NCI-H128 (cell line): ENCODE data around the gene BPIFB3.

ENCODE experiments used
- DNase-seq: peaks from one replicate; lab custom pipeline; 2025; ENCODE audit not compliant: unreplicated experiment; lab: John Stamatoyannopoulos, UW

BPIFB3 gene

DNA sequence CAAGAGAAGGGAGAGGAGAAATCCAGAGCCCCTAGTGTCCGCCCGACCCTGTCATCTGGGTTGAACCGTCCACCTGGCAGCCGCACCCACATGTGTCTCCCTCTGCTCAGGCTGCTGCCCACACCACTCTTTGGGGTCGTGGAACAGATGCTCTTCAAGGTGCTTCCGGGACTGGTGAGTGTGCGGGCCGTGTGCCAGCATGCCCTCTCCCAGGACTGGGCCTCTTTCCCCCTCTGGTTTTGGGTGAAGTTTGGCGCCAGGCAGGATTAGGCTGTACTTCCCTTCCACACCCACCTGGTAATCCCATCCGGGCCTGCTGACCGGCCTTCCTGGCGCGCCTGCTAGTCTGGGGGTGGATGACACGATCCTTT, 7.9 kb downstream of the BPIFB3 start:
- no peak for DNase-seq

DNA sequence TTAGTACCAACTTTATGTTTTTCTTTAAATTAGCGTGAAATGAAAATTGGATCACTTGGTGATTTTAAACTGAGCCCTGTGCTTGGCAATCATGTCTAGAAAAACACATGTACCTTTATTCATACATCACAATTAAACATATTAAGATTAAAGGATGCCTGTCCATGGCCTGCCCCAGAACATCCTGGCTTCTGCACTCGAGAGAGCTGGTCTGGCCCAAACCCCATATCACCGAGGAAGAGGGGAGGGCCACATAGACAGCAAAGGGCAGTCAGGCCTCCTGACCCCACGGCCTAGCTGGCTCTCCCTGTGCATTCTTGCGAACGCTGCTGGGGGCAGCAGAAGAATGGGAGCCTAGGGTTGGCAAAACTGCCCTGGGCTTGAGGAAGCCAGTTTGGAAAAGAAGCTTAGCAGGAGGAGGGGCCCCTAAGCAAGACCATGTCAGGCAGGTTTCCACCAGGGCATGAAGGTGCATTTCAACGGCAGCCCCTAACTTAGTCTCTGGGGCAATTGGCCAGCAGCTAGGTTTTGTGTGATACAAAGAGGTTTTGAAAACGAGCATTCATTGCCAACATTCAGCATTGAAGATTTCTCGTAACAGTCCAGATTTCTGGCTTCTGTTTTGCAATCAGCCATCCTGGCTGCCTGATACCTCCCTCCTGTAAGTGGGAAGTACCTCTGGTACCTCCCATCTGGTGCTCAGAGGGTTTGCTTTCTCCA, 8.6 kb downstream of the BPIFB3 start:
- DNase-seq, result no peak

DNA sequence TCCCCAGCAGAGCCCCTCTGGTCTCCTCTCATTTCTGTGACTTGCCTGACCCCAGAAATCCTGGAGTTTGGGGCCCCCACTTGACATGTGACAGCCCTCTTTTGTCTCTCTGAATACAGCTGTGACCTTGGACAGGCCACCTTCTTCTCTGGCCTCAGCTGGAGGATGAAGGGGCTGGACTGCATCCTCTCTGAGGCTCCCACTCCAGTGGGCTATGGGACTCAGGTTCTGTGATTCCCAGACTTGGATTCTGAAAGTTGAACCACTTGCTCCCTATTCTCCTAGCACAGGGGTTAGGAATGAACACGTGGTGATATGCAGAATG, 9.1 kb downstream of the BPIFB3 start:
- no peak for DNase-seq

DNA sequence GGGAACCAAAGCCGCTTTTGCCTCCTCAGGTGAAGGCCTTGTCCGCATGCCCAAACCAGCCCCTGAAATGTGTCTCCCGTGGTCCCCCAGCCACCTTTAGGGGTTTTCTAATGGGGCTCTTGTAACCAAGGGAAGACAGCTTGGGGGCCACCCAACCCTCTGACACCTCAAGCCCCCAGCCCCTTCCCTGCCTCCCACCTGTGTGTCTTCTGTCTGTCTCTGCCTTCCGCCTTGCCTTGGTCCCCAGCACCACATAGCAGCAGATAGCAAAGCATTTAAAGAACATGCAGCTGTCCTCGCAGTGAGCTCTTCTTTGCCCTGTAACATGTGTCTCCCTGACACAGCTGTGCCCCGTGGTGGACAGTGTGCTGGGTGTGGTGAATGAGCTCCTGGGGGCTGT, 9.6 kb downstream of the BPIFB3 start:
- no peak for DNase-seq

DNA sequence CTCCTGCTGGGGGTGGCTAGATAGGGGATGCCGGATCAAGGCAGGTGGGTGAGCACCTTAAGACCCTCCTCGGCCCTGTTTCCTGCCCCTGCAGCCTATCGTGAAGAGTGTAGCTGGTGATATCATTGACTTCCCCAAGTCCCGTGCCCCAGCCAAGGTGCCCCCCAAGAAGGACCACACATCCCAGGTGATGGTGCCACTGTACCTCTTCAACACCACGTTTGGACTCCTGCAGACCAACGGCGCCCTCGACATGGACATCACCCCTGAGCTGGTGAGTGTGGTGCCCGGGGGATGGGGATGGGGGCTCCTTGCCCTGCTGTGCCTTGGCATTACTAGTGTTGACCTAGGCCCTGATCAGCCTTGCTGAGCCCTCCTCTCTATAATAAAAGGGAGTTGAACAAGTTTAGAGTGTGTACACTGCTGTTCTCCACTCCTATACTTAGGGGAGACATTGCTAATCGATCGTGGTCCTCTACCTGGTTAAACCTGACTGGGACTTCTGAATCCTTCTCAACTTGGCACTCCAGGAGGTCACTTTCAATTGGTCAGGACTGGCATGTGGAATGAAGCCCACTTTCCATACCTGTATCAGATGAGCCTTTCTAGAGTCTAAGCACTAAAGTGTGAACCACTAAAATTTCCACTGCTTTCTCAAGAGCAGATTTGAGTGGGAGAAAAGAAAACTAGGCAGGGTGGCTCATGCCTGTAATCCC, 11.0 kb downstream of the BPIFB3 start:
- DNase-seq, result no peak

DNA sequence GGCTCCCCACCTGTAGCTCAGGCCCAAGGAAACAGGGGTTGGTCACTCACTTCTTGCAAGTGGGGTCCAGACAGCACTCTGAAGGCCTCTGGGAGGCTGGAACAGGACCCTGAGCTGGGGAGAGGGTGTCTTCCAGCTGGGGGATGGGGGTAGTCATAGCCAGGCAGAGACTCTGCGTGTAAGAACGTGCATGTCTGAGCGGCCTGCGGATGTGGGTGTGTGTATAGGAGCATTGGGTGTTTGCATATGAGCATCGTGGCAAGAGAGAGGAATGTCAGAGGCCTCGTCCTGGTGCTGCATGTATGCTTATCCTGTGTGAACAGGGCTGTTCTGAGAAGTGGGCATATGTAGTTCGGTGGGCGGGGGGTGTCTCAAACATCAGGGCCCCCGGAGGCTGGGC, 12.1 kb downstream of the BPIFB3 start:
- no peak for DNase-seq

DNA sequence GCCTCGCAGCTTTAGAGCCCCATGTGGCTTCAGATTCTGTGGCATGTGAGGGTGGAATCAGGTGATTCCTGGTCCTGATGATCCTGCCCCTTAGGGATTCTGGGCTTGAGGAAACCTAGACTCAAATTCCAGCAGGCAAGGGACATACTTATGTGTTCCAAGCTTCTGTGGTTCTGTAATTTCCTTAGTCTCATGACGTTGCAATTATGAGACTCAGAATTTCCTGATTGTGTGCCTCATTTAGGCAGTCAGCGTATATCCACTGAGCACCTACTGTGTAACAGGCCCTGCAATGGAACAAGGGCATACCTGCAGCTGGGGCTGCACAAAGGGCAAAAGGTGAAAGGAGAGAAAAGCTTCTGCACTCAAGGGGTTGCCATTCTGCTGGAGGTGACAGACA, 14.1 kb downstream of the BPIFB3 start:
- no peak for DNase-seq

DNA sequence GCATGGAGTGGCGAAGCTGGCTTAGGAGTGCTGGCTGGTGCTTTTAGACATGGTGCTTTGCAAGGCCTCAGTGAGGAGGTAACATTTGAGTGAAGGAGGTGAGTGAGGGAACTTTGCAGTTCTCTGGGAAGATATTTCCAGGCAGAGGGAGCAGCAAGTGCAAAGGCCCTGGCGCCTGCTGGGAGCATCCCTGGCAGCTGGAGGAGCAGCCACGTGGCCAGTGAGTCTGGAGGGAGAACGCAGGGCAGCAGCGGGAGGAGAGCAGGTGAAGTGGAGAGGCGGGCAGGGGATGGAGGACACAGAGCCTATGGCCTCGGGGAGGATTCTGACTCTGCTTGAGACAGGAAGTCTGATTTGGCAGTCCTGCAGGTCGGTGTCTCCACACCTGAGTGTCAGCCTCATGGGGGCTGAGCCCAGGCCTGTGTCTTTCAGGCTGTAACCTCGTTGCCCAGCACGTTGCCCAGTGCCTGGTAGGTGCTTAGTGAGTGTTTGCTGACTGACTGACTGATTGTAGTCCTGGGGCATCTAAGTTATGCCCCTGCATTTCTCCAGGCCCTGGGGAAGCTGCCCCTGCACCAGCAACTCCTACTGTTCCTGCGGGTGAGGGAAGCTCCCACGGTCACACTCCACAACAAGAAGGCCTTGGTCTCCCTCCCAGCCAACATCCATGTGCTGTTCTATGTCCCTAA, 14.7 kb downstream of the BPIFB3 start:
- DNase-seq, result no peak

DNA sequence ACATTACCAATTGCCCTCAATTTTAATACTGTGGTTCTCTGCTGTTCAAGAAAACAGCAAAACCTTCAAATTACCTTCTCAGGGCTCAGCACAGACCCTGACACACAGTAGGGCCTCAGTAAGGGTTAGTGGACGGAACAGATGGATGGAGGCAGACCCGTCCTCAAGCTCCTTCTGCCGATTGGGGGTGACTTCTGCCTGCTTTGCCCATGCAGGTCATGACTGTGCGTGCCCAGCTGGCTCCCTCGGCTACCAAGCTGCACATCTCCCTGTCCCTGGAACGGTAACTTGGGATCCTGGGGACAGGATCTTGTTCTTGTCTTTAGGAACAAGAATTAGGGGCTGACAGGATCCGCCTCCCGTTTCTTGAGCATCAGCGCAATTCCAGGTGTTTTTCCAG, 16.0 kb downstream of the BPIFB3 start:
- no peak for DNase-seq

DNA sequence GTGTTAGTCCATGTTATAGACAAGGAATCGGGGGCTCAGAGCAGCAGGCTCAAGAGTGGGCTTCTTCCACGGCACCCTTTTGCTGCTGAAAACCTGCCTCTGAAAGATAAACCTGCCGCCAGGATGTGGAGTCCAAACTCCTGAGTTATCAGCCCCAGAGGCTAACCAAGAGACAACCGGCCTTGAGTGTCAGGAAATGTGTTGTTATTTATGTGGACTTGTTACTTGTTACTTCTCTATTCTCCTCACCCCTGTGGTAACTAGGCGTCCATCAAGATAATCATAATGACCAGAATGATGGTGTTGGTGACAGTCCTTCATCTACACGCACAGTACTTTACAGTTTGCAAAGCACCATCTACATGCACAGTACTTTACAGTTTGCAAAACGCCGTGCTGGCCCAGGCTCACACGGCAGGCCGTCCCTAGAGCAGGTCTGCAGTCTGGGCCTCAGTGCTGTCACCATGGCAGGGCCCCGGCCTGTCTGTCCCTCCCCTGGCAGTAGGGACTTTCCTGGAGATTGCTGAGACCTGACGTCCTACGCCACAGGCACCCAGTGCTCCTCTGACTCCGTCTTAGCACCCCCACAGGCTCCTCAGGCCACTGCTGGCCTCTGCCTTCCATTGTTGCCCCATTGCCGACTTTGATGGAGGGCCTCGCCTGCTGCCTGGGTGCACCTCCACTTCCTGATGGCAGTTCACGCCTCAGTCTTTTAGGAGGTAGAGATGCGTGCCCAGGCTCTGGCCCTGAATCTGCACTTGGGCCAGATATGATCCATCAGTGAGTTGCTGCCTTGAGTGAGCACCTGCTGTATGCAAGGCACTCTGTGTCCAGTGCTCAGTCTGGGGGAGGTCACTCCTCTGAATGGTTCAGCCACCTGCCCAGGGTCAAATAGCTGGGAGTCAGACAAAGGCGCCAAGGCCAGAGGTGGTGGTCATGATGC, 16.7 kb downstream of the BPIFB3 start:
- no peak for DNase-seq

DNA sequence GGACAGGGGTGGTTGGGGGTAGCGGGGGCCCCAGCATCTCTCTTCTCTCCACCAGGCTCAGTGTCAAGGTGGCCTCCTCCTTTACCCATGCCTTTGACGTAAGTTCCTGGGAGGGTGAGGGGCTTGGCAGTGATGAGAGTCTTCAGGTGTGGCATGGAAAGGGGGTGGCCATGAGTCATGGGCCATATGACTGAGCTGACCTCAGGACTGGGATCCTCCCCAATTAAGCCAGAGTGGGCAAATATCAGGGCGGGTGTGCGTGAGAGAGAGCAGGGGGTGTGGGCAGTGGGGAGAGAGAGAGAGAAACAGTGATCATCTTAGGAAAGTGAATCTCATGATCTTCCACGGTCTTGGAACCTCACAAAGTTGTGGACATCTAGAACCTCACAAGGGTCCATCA, 17.5 kb downstream of the BPIFB3 start:
- DNase-seq, result no peak

DNA sequence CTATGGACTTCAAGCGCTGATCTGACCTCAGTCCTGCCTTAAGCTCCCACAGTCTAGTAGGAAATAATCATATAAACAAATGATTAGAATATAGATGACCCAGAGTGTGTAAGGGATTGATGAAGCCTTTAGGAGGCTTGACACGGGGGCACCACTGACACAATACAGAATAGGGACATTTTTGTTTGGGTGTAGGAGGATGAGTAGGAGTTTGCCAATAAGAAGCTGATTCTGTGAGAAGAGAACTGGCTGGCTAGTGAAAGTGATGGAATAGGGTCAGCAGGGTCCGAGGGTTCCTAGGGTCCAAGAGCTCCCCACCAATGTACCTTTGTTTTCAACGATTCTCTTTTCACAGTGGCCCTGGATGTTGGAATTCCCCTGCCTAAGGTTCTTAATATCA, 18.7 kb downstream of the BPIFB3 start:
- no peak for DNase-seq

DNA sequence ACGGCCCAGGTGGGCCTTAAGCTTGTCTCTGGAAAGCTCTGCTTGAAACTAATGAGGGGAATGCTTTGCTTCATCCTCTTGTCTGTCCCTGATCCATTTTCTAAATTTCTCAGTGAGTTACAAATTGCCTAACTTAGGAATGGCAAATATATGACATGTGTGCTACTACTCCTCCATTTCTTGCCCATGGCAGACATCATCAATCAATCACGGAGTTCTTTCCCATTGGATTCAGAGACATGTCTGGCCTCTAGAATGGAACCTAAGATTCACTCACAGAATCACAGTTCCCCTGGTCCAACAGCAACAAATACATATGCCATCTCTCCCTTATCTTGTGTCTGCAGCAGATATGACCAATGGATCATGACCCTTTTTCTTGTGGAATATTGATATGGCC, 19.1 kb downstream of the BPIFB3 start:
- DNase-seq, result no peak

DNA sequence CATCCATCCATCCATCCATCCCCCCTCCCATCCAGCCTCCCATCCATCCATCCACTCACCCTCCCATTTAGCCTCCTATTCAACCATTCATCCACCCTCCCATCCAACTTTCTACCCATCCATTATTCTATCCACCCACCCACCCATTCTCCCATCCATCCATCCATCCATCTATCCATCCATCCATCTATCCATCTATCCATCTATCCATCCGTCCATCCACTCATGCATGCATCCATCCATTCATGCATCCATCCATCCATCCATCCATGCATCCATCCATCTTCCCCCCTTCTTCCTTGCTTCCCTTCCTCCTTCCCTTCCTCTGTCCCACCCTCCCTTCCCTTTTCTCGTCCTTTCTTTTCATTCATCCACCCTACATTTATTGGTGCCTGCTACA, 21.0 kb downstream of the BPIFB3 start:
- DNase-seq, result no peak

DNA sequence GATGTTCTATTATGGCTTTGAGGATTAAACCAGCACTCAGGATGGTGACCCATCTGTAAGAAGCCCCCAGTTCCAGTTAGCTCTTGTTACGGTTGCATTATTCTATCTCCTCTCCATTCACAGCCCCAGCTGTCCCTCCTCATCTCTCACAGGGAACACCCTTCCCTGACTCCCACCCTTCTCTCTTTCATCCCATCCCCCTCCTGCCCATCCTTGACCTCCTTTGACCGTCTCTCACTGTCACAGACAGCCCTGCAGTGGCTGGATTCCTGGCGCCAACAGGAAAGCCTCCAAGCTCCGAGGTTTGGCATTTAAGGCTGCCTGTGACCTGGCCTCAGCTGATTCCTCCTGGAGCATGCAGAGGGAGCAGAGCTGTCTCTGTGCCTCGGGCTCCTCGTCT, 21.6 kb downstream of the BPIFB3 start:
- no peak for DNase-seq

DNA sequence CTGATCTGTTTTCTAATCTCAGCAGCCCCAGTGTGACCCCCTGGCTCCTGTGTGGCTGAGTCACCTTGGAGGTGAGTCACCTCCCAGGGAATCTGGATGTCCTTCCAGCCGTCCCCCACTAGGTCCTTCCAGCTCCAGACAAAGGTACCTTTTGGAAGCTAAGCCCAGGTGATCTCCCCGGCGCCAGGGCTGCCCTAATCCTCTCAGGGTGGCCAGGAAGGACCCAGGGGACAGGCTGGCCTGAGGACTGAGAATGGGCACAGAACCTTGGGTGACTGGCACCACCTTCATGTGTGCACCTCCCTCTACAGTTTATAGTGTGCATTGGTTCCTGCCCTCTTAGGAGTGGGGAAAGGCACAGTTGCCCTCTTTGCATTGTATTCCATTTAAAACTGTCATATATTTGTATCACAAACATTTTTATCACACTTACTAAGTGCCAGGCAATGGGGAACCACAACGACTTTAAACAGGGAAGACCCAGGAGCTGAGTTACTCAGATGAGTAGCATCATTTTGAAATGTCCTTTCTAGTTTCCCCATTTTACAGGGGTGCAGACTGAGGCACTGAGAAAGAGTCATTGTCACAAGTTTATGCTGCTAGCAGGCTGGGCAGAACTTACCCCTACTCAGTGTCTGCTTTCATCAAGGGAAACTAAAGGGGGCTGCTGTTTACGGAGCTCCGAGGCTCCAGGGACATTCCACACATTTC, 23.1 kb downstream of the BPIFB3 start:
- DNase-seq, result no peak

DNA sequence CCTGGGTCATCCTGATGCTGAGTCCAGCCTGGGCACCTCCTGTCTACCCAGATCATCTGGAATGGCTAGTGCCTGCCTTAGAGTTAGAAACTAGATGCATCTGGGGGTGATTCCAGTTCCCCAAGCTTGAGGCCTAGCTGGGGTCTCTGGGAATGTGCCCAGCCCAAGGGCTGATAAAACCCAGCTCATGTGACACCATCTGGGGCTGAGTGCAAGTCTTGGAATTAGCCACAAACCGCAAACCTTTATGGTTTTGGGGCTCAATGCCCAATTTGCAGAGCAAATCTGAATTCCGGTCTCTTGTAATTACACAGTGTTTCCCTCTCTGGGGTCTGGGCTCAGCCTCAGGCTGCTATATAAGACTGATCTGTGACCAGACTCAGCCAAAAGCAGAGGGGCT, 25.6 kb downstream of the BPIFB3 start, which contains the start of gene BPIFB4:
TSS of gene BPIFB4 (plus strand) at position 385 of the 400 bp plus-strand sequence. CDS start 1,884 bp downstream, outside the sequence.
- no peak for DNase-seq

DNA sequence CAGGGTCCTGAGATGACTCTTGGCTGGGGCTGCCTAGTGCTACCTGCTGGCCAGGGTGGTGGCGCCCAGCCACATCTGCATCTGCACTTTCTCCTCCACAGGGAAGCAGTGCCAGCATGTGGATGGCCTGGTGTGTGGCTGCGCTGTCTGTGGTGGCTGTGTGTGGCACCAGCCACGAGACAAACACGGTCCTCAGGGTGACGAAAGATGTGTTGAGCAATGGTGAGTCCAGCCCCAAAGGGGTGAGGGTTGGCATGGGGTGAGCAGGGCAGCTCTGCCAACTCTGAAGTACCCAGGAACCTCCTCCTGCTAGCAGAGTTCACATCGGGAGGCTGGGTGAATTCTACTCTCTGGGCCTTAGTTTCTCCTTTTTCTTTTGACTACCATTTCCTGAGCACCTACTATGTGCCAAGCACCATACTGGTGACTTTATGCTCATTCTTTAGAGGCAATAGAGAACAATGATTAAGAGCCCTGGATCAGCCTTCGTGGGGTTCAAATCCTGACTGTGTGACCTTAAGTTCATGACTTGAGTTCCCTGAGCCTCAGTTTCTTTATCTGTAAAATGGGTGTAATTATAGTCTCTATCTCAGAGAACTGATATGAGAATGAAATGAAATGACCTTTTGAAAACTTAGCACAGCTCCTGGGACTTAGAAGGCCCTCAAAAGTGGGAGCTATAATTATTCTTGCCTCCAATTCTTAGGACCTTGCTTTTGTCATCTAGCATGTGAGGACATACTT, 27.9 kb downstream of the BPIFB3 start:
- DNase-seq, result no peak

DNA sequence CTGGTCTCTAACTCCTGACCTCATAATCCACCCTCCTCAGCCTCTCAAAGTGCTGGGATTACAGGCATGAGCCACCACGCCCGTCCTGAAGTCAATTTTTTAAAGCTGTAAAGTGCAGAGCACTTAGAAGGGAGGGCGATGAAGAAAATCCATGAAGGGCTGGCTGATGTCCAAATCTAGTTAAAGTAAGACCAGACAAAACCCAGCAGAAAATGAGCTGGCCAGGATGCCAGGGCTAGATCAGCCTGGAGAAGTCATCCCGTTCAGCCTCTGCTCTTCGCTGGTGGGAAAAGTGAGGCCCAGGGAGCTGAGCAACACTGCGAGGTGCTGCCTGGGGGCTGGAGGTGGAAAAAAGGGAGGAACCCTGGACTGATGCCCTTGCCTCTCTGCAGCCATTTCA, 28.8 kb downstream of the BPIFB3 start:
- no peak for DNase-seq
